DND-41 (cell line): ENCODE measurements around the gene MYO5C.

Source experiments
- ATAC-seq: fragments of 200-7000 bp; cut with Tn5 transposase; 3 replicates; pipeline ENCODE4 v1.9.1; 2021; ENCODE audit warnings: low read depth; ENCODE audit not compliant: insufficient read depth
- DNase-seq: peaks from one replicate; pipeline ENCODE4 v3.0.0-alpha.2; 2020
- H2AFZ ChIP-seq: 2 replicates; pipeline ENCODE4 v1.6.0; 2012; ENCODE audit warnings: low read depth, low read length
- H3K27ac ChIP-seq: 2 replicates; pipeline ENCODE4 v1.5.1; 2012; ENCODE audit warnings: low read length, inconsistent platforms
- H3K27me3 ChIP-seq: fragments of 200-600 bp; sonication (generic); 2 replicates; pipeline ENCODE4 v1.6.0; 2012; ENCODE audit warnings: low read length, mild to moderate bottlenecking, inconsistent platforms; ENCODE audit not compliant: insufficient read depth, poor library complexity
- H3K36me3 ChIP-seq: 2 replicates; pipeline ENCODE4 v1.5.1; 2012; ENCODE audit warnings: low read length, inconsistent platforms; ENCODE audit not compliant: insufficient read depth
- H3K4me1 ChIP-seq: 2 replicates; pipeline ENCODE4 v1.5.1; 2012; ENCODE audit warnings: mild to moderate bottlenecking, low read length; ENCODE audit not compliant: insufficient read depth
- H3K4me2 ChIP-seq: 2 replicates; pipeline ENCODE4 v1.6.0; 2012; ENCODE audit warnings: mild to moderate bottlenecking, moderate library complexity, low read length, inconsistent platforms; ENCODE audit not compliant: insufficient read depth
- H3K4me3 ChIP-seq, 2 experiments: fragments of 200-600 bp in 1 of 2; shearing (Covaris generic) in 1 of 2; 2 replicates each; pipeline ENCODE4 v1.5.1; 2012 to 2016; ENCODE audit warnings: inconsistent platforms in 2 of 2, low read length in 2 of 2, mild to moderate bottlenecking in 2 of 2, low read depth in 1 of 2, moderate library complexity in 1 of 2
- H3K79me2 ChIP-seq: 2 replicates; pipeline ENCODE4 v1.6.0; 2012; ENCODE audit warnings: low read length, inconsistent platforms; ENCODE audit not compliant: insufficient read depth
- H3K9ac ChIP-seq: 2 replicates; pipeline ENCODE4 v1.6.0; 2012; ENCODE audit warnings: low read depth, mild to moderate bottlenecking, inconsistent platforms, low read length, moderate library complexity
- H3K9me3 ChIP-seq: 2 replicates; pipeline ENCODE4 v1.5.1; 2012; ENCODE audit warnings: low read length, moderate library complexity, mild to moderate bottlenecking, inconsistent platforms; ENCODE audit not compliant: insufficient read depth, severe bottlenecking
- H4K20me1 ChIP-seq: 2 replicates; pipeline ENCODE4 v1.6.0; 2012; ENCODE audit warnings: low read length; ENCODE audit not compliant: insufficient read depth
- EZH2 ChIP-seq: IDR thresholded peaks from 3 replicates; pipeline ENCODE4 v1.6.1; 2012; ENCODE audit warnings: borderline replicate concordance, low read depth, mild to moderate bottlenecking, moderate library complexity, low read length, inconsistent platforms; ENCODE audit not compliant: severe bottlenecking
- TF ChIP-seq, protein P1 (sequence below): IDR thresholded peaks from 2 replicates; pipeline ENCODE4 v1.5.1; 2012; ENCODE audit warnings: borderline replicate concordance, low read length, moderate library complexity, mild to moderate bottlenecking; ENCODE audit not compliant: poor library complexity, severe bottlenecking; ENCODE audit errors: extremely low read depth

Gene MYO5C

DNA sequence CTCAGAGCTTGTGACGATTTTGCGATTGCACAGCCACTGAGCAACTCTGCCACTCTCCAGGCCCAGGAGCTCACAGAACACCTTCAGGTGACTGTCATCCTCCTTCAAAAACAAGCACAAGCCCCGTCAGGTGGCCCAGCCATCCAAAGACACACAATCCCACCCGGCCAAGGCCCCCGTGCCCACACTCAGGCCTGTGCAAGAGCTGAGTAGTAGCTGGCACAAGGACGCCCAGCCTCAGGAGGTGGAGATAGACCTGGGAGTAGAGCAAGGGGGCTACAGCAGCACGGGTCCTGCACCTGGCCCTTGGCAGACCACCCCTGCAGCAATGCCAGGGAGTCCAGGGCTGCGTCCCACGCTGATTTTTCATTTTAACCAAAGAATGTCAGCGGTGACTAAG is 34.6 kb downstream of the MYO5C start:
- H3K4me3 ChIP-seq: no peak overlapping the region
- no peak overlapping the region for H2AFZ ChIP-seq
- H3K4me2 ChIP-seq: no peak overlapping the region
- H3K9ac ChIP-seq: no peak overlapping the region
- no peaks in the 10 kb centered on the region for H3K27me3 ChIP-seq
- no peaks in the 10 kb centered on the region for H3K9me3 ChIP-seq
- no peak for ATAC-seq
- peaks cover 34% of the 10 kb centered on the region for H3K4me1 ChIP-seq
- no peak for TF ChIP-seq EZH2
- TF ChIP-seq, protein P1, sequence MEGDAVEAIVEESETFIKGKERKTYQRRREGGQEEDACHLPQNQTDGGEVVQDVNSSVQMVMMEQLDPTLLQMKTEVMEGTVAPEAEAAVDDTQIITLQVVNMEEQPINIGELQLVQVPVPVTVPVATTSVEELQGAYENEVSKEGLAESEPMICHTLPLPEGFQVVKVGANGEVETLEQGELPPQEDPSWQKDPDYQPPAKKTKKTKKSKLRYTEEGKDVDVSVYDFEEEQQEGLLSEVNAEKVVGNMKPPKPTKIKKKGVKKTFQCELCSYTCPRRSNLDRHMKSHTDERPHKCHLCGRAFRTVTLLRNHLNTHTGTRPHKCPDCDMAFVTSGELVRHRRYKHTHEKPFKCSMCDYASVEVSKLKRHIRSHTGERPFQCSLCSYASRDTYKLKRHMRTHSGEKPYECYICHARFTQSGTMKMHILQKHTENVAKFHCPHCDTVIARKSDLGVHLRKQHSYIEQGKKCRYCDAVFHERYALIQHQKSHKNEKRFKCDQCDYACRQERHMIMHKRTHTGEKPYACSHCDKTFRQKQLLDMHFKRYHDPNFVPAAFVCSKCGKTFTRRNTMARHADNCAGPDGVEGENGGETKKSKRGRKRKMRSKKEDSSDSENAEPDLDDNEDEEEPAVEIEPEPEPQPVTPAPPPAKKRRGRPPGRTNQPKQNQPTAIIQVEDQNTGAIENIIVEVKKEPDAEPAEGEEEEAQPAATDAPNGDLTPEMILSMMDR: no peak
- no peaks in the 10 kb centered on the region for H3K79me2 ChIP-seq
- no peaks in the 10 kb centered on the region for H4K20me1 ChIP-seq
- no peak for DNase-seq
- no peaks in the 10 kb centered on the region for H3K36me3 ChIP-seq
- no peak overlapping the region for H3K27ac ChIP-seq

DNA sequence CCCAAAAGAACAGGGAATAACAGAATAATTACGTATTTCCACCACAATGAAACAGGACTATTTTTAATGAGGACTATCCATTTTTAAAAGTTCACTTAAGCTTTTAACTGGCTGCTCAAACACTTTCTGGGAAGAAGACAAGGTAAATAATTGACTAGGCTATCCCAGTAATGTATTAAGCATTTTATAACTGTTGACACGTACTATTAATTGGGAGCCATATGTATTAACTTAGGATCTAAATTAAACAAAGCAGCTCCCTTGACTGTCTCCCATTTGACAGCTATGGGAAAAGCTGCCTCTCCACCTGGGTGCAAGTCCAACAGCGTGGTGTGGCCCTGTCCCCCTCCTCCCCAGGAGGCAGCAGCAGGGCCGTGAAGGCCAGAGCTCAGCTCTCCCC is 36.1 kb downstream of the MYO5C start:
- H2AFZ ChIP-seq: no peak overlapping the region
- H3K4me1 ChIP-seq: peaks cover 34% of the 10 kb centered on the region
- TF ChIP-seq EZH2: no peak
- TF ChIP-seq, protein P1: no peak
- H3K9me3 ChIP-seq: no peaks in the 10 kb centered on the region
- ATAC-seq (no peak), DNase-seq (no peak)
- H3K27me3 ChIP-seq: no peaks in the 10 kb centered on the region
- H3K4me2 ChIP-seq: no peak overlapping the region
- no peak overlapping the region for H3K4me3 ChIP-seq
- H4K20me1 ChIP-seq: no peaks in the 10 kb centered on the region
- H3K9ac ChIP-seq: no peak overlapping the region
- no peak overlapping the region for H3K27ac ChIP-seq
- no peaks in the 10 kb centered on the region for H3K36me3 ChIP-seq
- H3K79me2 ChIP-seq: no peaks in the 10 kb centered on the region

DNA sequence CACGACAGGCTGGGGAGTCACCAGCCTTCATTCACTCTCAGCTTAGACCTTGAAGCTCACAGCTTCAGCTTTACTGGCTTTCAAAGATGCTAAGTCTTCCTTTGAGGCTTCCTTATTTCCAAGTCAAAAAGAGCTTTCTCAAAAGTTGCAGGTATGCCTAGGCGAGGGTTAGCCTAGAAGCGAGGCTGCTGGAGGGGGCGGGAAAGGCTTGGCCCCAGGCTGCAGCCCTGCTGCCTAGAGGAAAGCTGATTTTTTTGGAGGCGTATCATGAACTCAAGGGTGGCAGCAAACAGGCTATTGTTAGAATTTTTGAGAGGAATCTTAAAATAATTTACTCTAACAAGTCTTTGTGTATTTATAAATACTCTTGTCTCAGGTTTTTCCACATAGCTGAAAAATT is 37.1 kb downstream of the MYO5C start:
- H3K36me3 ChIP-seq: no peaks in the 10 kb centered on the region
- H3K79me2 ChIP-seq: no peaks in the 10 kb centered on the region
- H2AFZ ChIP-seq: no peak overlapping the region
- no peak overlapping the region for H3K27ac ChIP-seq
- TF ChIP-seq, protein P1: no peak
- TF ChIP-seq EZH2: no peak
- H3K4me3 ChIP-seq: no peak overlapping the region
- H3K9me3 ChIP-seq: no peaks in the 10 kb centered on the region
- no peak for DNase-seq
- no peak overlapping the region for H3K9ac ChIP-seq
- peaks cover 32% of the 10 kb centered on the region for H3K4me1 ChIP-seq
- H4K20me1 ChIP-seq: no peaks in the 10 kb centered on the region
- no peak overlapping the region for H3K4me2 ChIP-seq
- no peak for ATAC-seq
- H3K27me3 ChIP-seq: no peaks in the 10 kb centered on the region

DNA sequence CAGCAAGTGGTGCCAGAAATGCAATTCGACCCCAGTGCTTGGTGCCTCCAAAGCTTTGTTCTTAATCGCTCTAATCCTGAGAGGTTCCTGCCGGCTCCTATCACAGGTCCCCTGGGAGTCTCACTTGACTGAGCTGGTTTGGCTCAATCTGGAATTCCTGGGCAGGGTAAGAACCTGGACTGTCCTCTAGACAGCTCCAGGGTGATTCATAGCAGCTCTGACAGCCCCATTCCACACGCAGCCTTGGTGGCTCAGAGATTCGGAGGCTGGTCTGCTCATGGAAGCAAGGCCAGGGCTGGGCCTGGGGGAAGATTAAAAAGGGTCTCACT is 37.9 kb downstream of the MYO5C start:
- Histone ChIP-seq H3K4me1 (peaks cover 27% of the 10 kb centered on the region), H3K9me3 (no peaks in the 10 kb centered on the region), H3K27ac (no peak overlapping the region), H4K20me1 (no peaks in the 10 kb centered on the region), H3K27me3 (no peaks in the 10 kb centered on the region), H3K4me2 (no peak overlapping the region), H3K79me2 (no peaks in the 10 kb centered on the region), H3K36me3 (no peaks in the 10 kb centered on the region), H3K4me3 (no peak overlapping the region), H3K9ac (no peak overlapping the region), H2AFZ (no peak overlapping the region)
- no peak for ATAC-seq
- no peak for TF ChIP-seq EZH2
- TF ChIP-seq, protein P1: no peak
- no peak for DNase-seq
